DND-41 (cell line): Measurements from ENCODE around the gene GNAO1.

Experiments used
- EZH2 ChIP-seq: IDR thresholded peaks from 3 replicates; pipeline ENCODE4 v1.6.1; 2012; ENCODE audit warnings: borderline replicate concordance, low read depth, mild to moderate bottlenecking, moderate library complexity, low read length, inconsistent platforms; ENCODE audit not compliant: severe bottlenecking
- TF ChIP-seq, protein P1 (sequence below): IDR thresholded peaks from 2 replicates; pipeline ENCODE4 v1.5.1; 2012; ENCODE audit warnings: borderline replicate concordance, low read length, moderate library complexity, mild to moderate bottlenecking; ENCODE audit not compliant: poor library complexity, severe bottlenecking; ENCODE audit errors: extremely low read depth

DNA sequence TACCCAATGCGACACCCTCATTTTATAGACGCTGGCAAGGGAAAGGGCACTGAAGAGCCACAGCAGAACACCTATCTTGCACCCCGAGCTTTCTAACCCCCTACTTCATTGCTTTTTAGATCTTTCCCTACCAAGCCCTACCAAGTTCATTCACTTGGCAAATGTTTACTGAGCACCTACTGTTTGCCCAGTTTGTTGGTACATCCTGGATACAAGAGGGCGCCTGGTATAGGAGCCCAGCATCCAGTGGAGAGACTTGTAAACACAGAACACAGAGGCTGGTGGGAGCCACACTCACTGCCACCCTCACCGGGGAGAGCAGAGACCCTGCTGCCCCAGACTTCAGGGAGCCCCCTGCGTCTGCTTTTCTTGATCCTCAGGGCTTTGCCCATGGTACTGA lies 112.6 kb downstream of the GNAO1 start:
- TF ChIP-seq EZH2 = no peak
- TF ChIP-seq, protein P1, sequence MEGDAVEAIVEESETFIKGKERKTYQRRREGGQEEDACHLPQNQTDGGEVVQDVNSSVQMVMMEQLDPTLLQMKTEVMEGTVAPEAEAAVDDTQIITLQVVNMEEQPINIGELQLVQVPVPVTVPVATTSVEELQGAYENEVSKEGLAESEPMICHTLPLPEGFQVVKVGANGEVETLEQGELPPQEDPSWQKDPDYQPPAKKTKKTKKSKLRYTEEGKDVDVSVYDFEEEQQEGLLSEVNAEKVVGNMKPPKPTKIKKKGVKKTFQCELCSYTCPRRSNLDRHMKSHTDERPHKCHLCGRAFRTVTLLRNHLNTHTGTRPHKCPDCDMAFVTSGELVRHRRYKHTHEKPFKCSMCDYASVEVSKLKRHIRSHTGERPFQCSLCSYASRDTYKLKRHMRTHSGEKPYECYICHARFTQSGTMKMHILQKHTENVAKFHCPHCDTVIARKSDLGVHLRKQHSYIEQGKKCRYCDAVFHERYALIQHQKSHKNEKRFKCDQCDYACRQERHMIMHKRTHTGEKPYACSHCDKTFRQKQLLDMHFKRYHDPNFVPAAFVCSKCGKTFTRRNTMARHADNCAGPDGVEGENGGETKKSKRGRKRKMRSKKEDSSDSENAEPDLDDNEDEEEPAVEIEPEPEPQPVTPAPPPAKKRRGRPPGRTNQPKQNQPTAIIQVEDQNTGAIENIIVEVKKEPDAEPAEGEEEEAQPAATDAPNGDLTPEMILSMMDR = no peak
